Stimulated activated naive CD8-positive, alpha-beta T cell treated with anti-CD3 and anti-CD28 coated beads, Interleukin-15, Interleukin-2, amounts not matched to agents 100 ng/mL and 50 ng/mL, for 24 hours (primary cell): ENCODE measurements around the gene ERVW-1.

Experiments used
- H3K27ac Mint-ChIP-seq: one replicate; pipeline ENCODE4 v1.8.0; 2021; ENCODE audit warnings: mild to moderate bottlenecking, mixed read lengths
- H3K27me3 Mint-ChIP-seq: one replicate; pipeline ENCODE4 v1.8.0; 2021; ENCODE audit warnings: mixed read lengths
- H3K36me3 Mint-ChIP-seq: one replicate; pipeline ENCODE4 v1.8.0; 2021; ENCODE audit warnings: low read depth, mixed read lengths
- H3K4me1 Mint-ChIP-seq: one replicate; pipeline ENCODE4 v1.8.0; 2021; ENCODE audit warnings: low read depth, mixed read lengths
- H3K4me3 Mint-ChIP-seq: one replicate; pipeline ENCODE4 v1.8.0; 2021; ENCODE audit warnings: mild to moderate bottlenecking, mixed read lengths
- H3K9me3 Mint-ChIP-seq: one replicate; pipeline ENCODE4 v1.8.0; 2021; ENCODE audit warnings: mixed read lengths

Gene ERVW-1

GRCh38 chr7:92422926-92423325, 54.8 kb downstream of the ERVW-1 start:
- no peak overlapping the region for H3K27ac Mint-ChIP-seq
- H3K27me3 Mint-ChIP-seq, result peaks cover 15% of the 10 kb centered on the region
- no peaks in the 10 kb centered on the region for H3K36me3 Mint-ChIP-seq
- no peak overlapping the region for H3K4me3 Mint-ChIP-seq
- H3K4me1 Mint-ChIP-seq, result peaks cover 12% of the 10 kb centered on the region
- no peaks in the 10 kb centered on the region for H3K9me3 Mint-ChIP-seq

GRCh38 chr7:92421676-92422435, 55.9 kb downstream of the ERVW-1 start:
- Mint-ChIP-seq H3K36me3 (no peaks in the 10 kb centered on the region), H3K4me1 (peaks cover 12% of the 10 kb centered on the region), H3K9me3 (no peaks in the 10 kb centered on the region), H3K27ac (no peak overlapping the region), H3K27me3 (peaks cover 15% of the 10 kb centered on the region), H3K4me3 (no peak overlapping the region)
